ENCODE results near the gene LRRC75B. TPM values are rescaled to one million over a fixed set of nuclear protein-coding genes. Genes with fewer than 3 reads are reported as not detected.

LRRC75B gene
- total and polyA plus RNA-seq, 2 of the 13 experiments (the other 11 are each of a cell fraction or from before 2014, with no cell fraction given): 11.8 to 34.8 TPM

GRCh38 chr22:24555165-24556039, 37.5 kb downstream of the LRRC75B start, which contains the start of gene SNRPD3 (continued):
- TF ChIP-seq DPF2 (CRISPR knock-in tag; IDR thresholded peaks at IDR 0.05; ENCODE audit: borderline replicate concordance, low read depth) (no peak), TEF (CRISPR knock-in tag; IDR thresholded peaks at IDR 0.05) (no peak), DNMT3B (CRISPR knock-in tag; conservative IDR thresholded peaks at IDR 0.05) (peak; percentile 78; the same call in 1 of the 2 replicates), HINFP (CRISPR knock-in tag; IDR thresholded peaks at IDR 0.05; ENCODE audit: low read depth) (no peak; the same call in 1 of the 2 replicates), ARID3A (IDR thresholded peaks at IDR 0.05; ENCODE audit: low read depth, low read length) (peak; percentile 70; the same call in 1 of the 2 replicates), ZNF260 (CRISPR knock-in tag; IDR thresholded peaks at IDR 0.05; ENCODE audit: borderline replicate concordance, low read depth) (no peak), IKZF1 (IDR thresholded peaks at IDR 0.05) (no peak), TMF1 (CRISPR knock-in tag; IDR thresholded peaks at IDR 0.05; ENCODE audit: low read depth) (no peak), PAXIP1 (CRISPR knock-in tag; conservative IDR thresholded peaks at IDR 0.05) (peak; percentile 67), ZNF7 (CRISPR knock-in tag; IDR thresholded peaks at IDR 0.05) (peak; percentile 54), MTF2 (CRISPR knock-in tag; IDR thresholded peaks at IDR 0.05; ENCODE audit: borderline replicate concordance) (no peak), TEAD3 (CRISPR knock-in tag; optimal IDR thresholded peaks at IDR 0.05; ENCODE audit: borderline replicate concordance) (peak; percentile 78), AGO1 (IDR thresholded peaks at IDR 0.05; ENCODE audit: low read depth, low read length, poor library complexity, severe bottlenecking) (peak; percentile 78), ZSCAN31 (CRISPR knock-in tag; IDR thresholded peaks at IDR 0.05; ENCODE audit: low read depth) (peak; percentile 85; the same call in 1 of the 2 replicates), ZNF331 (CRISPR knock-in tag; IDR thresholded peaks at IDR 0.05) (peak; percentile 72; the same call in 1 of the 2 replicates), ZNF839 (CRISPR knock-in tag; IDR thresholded peaks at IDR 0.05; ENCODE audit: borderline replicate concordance) (no peak), RARG (CRISPR knock-in tag; IDR thresholded peaks at IDR 0.05; ENCODE audit: low read depth) (no peak)
- TF ChIP-seq, protein P1, sequence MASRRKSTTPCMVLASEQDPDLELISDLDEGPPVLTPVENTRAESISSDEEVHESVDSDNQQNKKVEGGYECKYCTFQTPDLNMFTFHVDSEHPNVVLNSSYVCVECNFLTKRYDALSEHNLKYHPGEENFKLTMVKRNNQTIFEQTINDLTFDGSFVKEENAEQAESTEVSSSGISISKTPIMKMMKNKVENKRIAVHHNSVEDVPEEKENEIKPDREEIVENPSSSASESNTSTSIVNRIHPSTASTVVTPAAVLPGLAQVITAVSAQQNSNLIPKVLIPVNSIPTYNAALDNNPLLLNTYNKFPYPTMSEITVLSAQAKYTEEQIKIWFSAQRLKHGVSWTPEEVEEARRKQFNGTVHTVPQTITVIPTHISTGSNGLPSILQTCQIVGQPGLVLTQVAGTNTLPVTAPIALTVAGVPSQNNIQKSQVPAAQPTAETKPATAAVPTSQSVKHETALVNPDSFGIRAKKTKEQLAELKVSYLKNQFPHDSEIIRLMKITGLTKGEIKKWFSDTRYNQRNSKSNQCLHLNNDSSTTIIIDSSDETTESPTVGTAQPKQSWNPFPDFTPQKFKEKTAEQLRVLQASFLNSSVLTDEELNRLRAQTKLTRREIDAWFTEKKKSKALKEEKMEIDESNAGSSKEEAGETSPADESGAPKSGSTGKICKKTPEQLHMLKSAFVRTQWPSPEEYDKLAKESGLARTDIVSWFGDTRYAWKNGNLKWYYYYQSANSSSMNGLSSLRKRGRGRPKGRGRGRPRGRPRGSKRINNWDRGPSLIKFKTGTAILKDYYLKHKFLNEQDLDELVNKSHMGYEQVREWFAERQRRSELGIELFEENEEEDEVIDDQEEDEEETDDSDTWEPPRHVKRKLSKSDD (CRISPR knock-in tag; IDR thresholded peaks at IDR 0.05; ENCODE audit: low read depth): 0 out of 2 replicates have a peak, but pooled peaks have one; percentile 52

Data from HepG2 (cell line).